ENCODE results near the gene PTPRO.
"Not testable (repeated sequence)": the region's sequence is repeated elsewhere in the genome, so short reads cannot be mapped to it uniquely, and the experiment has no call there.

The PTPRO gene

GRCh38 chr12:15608941-15609340 is 286.6 kb downstream of the PTPRO start:
- DNase-seq, result no peak

GRCh38 chr12:15613981-15614380 is 291.7 kb downstream of the PTPRO start:
- DNase-seq, result no peak

GRCh38 chr12:15616495-15616894 is 294.2 kb downstream of the PTPRO start:
- DNase-seq, result not testable (repeated sequence)

GRCh38 chr12:15620741-15621539 is 298.6 kb downstream of the PTPRO start:
- DNase-seq, result no peak

GRCh38 chr12:15625075-15625474 is 302.8 kb downstream of the PTPRO start:
- no peak for DNase-seq

- DNase-seq, result no peak
Observed at GRCh38 chr12:15627995-15628945, 306.0 kb downstream of the PTPRO start.

GRCh38 chr12:15629108-15629507 is 306.8 kb downstream of the PTPRO start:
- no peak for DNase-seq

- DNase-seq, result no peak
Observed at GRCh38 chr12:15629761-15630160, 307.5 kb downstream of the PTPRO start.

GRCh38 chr12:15631007-15631715 is 308.9 kb downstream of the PTPRO start:
- DNase-seq, result no peak

- DNase-seq, result no peak
Observed at GRCh38 chr12:15632708-15633107, 310.4 kb downstream of the PTPRO start.

GRCh38 chr12:15633201-15633600 is 310.9 kb downstream of the PTPRO start:
- DNase-seq, result no peak

GRCh38 chr12:15634010-15634683 is 311.8 kb downstream of the PTPRO start:
- DNase-seq, result no peak

GRCh38 chr12:15636060-15636890 is 314.0 kb downstream of the PTPRO start:
- DNase-seq, result no peak

GRCh38 chr12:15638231-15638630 is 315.9 kb downstream of the PTPRO start:
- DNase-seq, result no peak

GRCh38 chr12:15644700-15645099 is 322.4 kb downstream of the PTPRO start:
- no peak for DNase-seq

- no peak for DNase-seq
Observed at GRCh38 chr12:15646581-15646980, 324.3 kb downstream of the PTPRO start.
